H9 (cell line): ENCODE measurements around the gene CMSS1. TPM values are rescaled to one million over a fixed set of nuclear protein-coding genes. Genes with fewer than 3 reads are reported as not detected.
"Not testable (repeated sequence)": the region's sequence is repeated elsewhere in the genome, so short reads cannot be mapped to it uniquely, and the experiment has no call there.

Experiments used
- DNase-seq: peaks from one replicate; pipeline ENCODE4 v3.0.0-alpha.2; 2017
- H2AFZ ChIP-seq: one replicate; pipeline ENCODE4 v1.6.1; 2013; ENCODE audit warnings: mild to moderate bottlenecking, low read length, control low read depth, moderate library complexity
- H2AK5ac ChIP-seq: 2 replicates; pipeline ENCODE4 v1.6.1; 2013; ENCODE audit warnings: low read length, control low read depth, mixed read lengths; ENCODE audit not compliant: insufficient read length
- H2BK120ac ChIP-seq: one replicate; pipeline ENCODE4 v1.6.1; 2013; ENCODE audit warnings: low read depth, mild to moderate bottlenecking, low read length, control low read depth, inconsistent platforms; ENCODE audit not compliant: poor library complexity, severe bottlenecking
- H2BK12ac ChIP-seq: 2 replicates; pipeline ENCODE4 v1.6.1; 2013; ENCODE audit warnings: low read length, control low read depth, mixed read lengths, low read depth; ENCODE audit not compliant: insufficient read length
- H2BK15ac ChIP-seq: 2 replicates; pipeline ENCODE4 v1.6.1; 2013; ENCODE audit warnings: low read depth, low read length, control low read depth
- H2BK20ac ChIP-seq: one replicate; pipeline ENCODE4 v1.6.1; 2013; ENCODE audit warnings: low read depth, mild to moderate bottlenecking, low read length, control low read depth, inconsistent platforms; ENCODE audit not compliant: poor library complexity, severe bottlenecking
- H2BK5ac ChIP-seq: 2 replicates; pipeline ENCODE4 v1.6.1; 2013; ENCODE audit warnings: low read length, control low read depth, mixed read lengths; ENCODE audit not compliant: insufficient read length
- H3K14ac ChIP-seq: 2 replicates; pipeline ENCODE4 v1.6.1; 2013; ENCODE audit warnings: low read length, control low read depth; ENCODE audit not compliant: insufficient read depth
- H3K18ac ChIP-seq: 2 replicates; pipeline ENCODE4 v1.6.1; 2013; ENCODE audit warnings: low read depth, mild to moderate bottlenecking, mixed read lengths, low read length, control low read depth; ENCODE audit not compliant: insufficient read length
- H3K23ac ChIP-seq: 2 replicates; pipeline ENCODE4 v1.6.1; 2013; ENCODE audit warnings: low read length, control low read depth, mixed read lengths, low read depth; ENCODE audit not compliant: insufficient read length
- H3K23me2 ChIP-seq: 2 replicates; pipeline ENCODE4 v1.6.1; 2013; ENCODE audit warnings: low read depth, mild to moderate bottlenecking, mixed read lengths, low read length, control low read depth; ENCODE audit not compliant: insufficient read length, poor library complexity, severe bottlenecking
- H3K27ac ChIP-seq: 2 replicates; pipeline ENCODE4 v1.5.1; 2013; ENCODE audit warnings: low read length, control low read depth, mixed read lengths, low read depth; ENCODE audit not compliant: insufficient read length
- H3K27me3 ChIP-seq: 2 replicates; pipeline ENCODE4 v1.6.1; 2013; ENCODE audit warnings: low read length, control low read depth, inconsistent platforms; ENCODE audit not compliant: insufficient read depth
- H3K4ac ChIP-seq: 2 replicates; pipeline ENCODE4 v1.6.1; 2013; ENCODE audit warnings: low read depth, mild to moderate bottlenecking, control low read depth, inconsistent platforms, low read length, moderate library complexity
- H3K4me1 ChIP-seq: 2 replicates; pipeline ENCODE4 v1.6.1; 2013; ENCODE audit warnings: low read length, control low read depth, inconsistent platforms; ENCODE audit not compliant: insufficient read depth
- H3K4me2 ChIP-seq: 2 replicates; pipeline ENCODE4 v1.6.1; 2013; ENCODE audit warnings: low read length, control low read depth, mixed read lengths; ENCODE audit not compliant: insufficient read length, insufficient read depth
- H3K56ac ChIP-seq: 2 replicates; pipeline ENCODE4 v1.6.1; 2013; ENCODE audit warnings: low read depth, mild to moderate bottlenecking, mixed read lengths, low read length, control low read depth; ENCODE audit not compliant: insufficient read length
- H3K79me1 ChIP-seq: 2 replicates; pipeline ENCODE4 v1.6.1; 2013; ENCODE audit warnings: low read depth, mild to moderate bottlenecking, moderate library complexity, low read length, control low read depth, inconsistent platforms; ENCODE audit not compliant: insufficient read depth, poor library complexity, severe bottlenecking
- H3K79me2 ChIP-seq: 2 replicates; pipeline ENCODE4 v1.6.1; 2013; ENCODE audit warnings: low read length, control low read depth, inconsistent platforms; ENCODE audit not compliant: insufficient read depth
- H3K9ac ChIP-seq: 2 replicates; pipeline ENCODE4 v1.6.1; 2013; ENCODE audit warnings: low read length, control low read depth, mixed read lengths; ENCODE audit not compliant: insufficient read length; ENCODE audit errors: extremely low read depth
- H3K9me3 ChIP-seq: one replicate; pipeline ENCODE4 v1.6.1; 2013; ENCODE audit warnings: low read depth, low read length, inconsistent platforms; ENCODE audit not compliant: control insufficient read depth
- H3T11ph ChIP-seq: one replicate; pipeline ENCODE4 v1.6.1; 2013; ENCODE audit warnings: mild to moderate bottlenecking, low read length, control low read depth, inconsistent platforms
- H4K20me1 ChIP-seq: one replicate; pipeline ENCODE4 v1.6.1; 2013; ENCODE audit not compliant: control insufficient read depth, insufficient read length, insufficient read depth
- H4K5ac ChIP-seq: 2 replicates; pipeline ENCODE4 v1.6.1; 2013; ENCODE audit warnings: low read depth, mild to moderate bottlenecking, mixed read lengths, low read length, control low read depth; ENCODE audit not compliant: insufficient read length
- H4K8ac ChIP-seq: replicated peaks from 2 replicates; pipeline ENCODE4 v1.6.1; 2013; ENCODE audit warnings: low read length, control low read depth, mixed read lengths, low read depth; ENCODE audit not compliant: insufficient read length
- H4K91ac ChIP-seq: 2 replicates; pipeline ENCODE4 v1.6.1; 2013; ENCODE audit warnings: low read depth, mild to moderate bottlenecking, moderate library complexity, mixed read lengths, low read length, control low read depth; ENCODE audit not compliant: insufficient read length
- H3K27ac Mint-ChIP-seq, 3 experiments: 2 replicates in 2 of 3; 3 replicates in 1 of 3; pipeline ENCODE4 v1.8.0; 2020 to 2021; ENCODE audit warnings: mixed read lengths in 3 of 3, mild to moderate bottlenecking in 1 of 3, moderate library complexity in 1 of 3
- H3K27me3 Mint-ChIP-seq: 2 replicates; pipeline ENCODE4 v1.8.0; 2021; ENCODE audit warnings: low read depth, mild to moderate bottlenecking, moderate library complexity, mixed read lengths
- H3K36me3 Mint-ChIP-seq, 3 experiments: 2 replicates in 2 of 3; 3 replicates in 1 of 3; pipeline ENCODE4 v1.8.0; 2020 to 2021; ENCODE audit warnings: low read depth in 3 of 3, mixed read lengths in 3 of 3; ENCODE audit not compliant: insufficient read depth in 1 of 3
- H3K4me1 Mint-ChIP-seq, 2 experiments: 2 replicates each; pipeline ENCODE4 v1.8.0; 2020; ENCODE audit warnings: mixed read lengths in 2 of 2
- H3K4me3 Mint-ChIP-seq, 2 experiments: 2 replicates in 1 of 2; 3 replicates in 1 of 2; pipeline ENCODE4 v1.8.0; 2020 to 2021; ENCODE audit warnings: mild to moderate bottlenecking in 2 of 2, mixed read lengths in 2 of 2, moderate library complexity in 1 of 2
- H3K9me3 Mint-ChIP-seq, 2 experiments: 2 replicates in 1 of 2; 3 replicates in 1 of 2; pipeline ENCODE4 v1.8.0; 2020; ENCODE audit warnings: mild to moderate bottlenecking in 2 of 2, mixed read lengths in 2 of 2, moderate library complexity in 1 of 2
- CTCF ChIP-seq: fragments of 200-600 bp; sonication (generic); conservative IDR thresholded peaks from 3 replicates; pipeline ENCODE4 v1.8.0; 2021; ENCODE audit warnings: antibody characterized with exemption, mild to moderate bottlenecking
- WGBS: extraction: QIAGEN DNeasy Blood & Tissue Kit; methylation state at CpG from one replicate; pipeline ENCODE4 v1.1.7; 2013; ENCODE audit warnings: missing lambda C conversion rate, low lambda C conversion rate, mixed read lengths; ENCODE audit not compliant: insufficient read length; ENCODE audit errors: extremely low coverage; 5-methylcytosine and 5-hydroxymethylcytosine counted together
- total RNA-seq: library from RNA; stranded (reverse); gene quantifications from 2 replicates; pipeline ENCODE4 v1.2.1, GENCODE V29; 2021

CMSS1 gene
- total RNA-seq, 1 experiment from 2014 or later = 61.8 TPM

DNA sequence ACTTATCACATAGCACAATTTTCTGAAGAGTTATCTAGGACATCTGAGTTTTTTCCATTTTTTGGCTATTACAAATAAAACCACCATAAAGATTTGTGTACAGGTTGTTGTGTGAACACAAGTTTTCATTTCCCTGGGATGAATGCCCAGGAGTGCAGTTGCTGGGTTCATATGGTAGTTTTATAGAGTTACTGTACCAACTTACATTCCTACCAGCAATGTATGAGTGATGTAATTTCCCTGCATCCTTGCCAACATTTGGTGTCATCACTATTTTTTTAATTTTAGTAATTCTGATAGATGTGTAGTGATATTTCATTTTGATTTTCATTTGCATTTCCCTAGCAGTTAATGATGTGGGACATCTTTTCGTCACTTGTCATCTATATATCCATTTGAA is 276.2 kb downstream of the CMSS1 start:
- H3T11ph ChIP-seq = no peak overlapping the region
- DNase-seq = no peak
- no peak overlapping the region for H2AFZ ChIP-seq
- H3K9ac ChIP-seq = no peak overlapping the region
- no peaks in the 10 kb centered on the region for H3K27me3 ChIP-seq
- no peak overlapping the region for H4K91ac ChIP-seq
- H3K4me1 ChIP-seq = peaks cover 6% of the 10 kb centered on the region; the same call in 1 of the 2 replicates
- H3K23me2 ChIP-seq = no peaks in the 10 kb centered on the region
- H3K56ac ChIP-seq = no peak overlapping the region
- no peaks in the 10 kb centered on the region for H4K20me1 ChIP-seq
- H3K23ac ChIP-seq = no peak overlapping the region
- no peak overlapping the region for H2BK120ac ChIP-seq
- H3K27me3 Mint-ChIP-seq = no peaks in the 10 kb centered on the region
- H3K18ac ChIP-seq = no peak overlapping the region
- H4K5ac ChIP-seq = no peak overlapping the region
- WGBS = no CpG with 5 or more reads among the region's 1 CpG
- no peak overlapping the region for H3K4me3 Mint-ChIP-seq
- no peaks in the 10 kb centered on the region for H3K9me3 Mint-ChIP-seq
- no peak overlapping the region for H2BK5ac ChIP-seq
- H3K27ac ChIP-seq = no peak overlapping the region
- no peak overlapping the region for H3K4me2 ChIP-seq
- H2BK12ac ChIP-seq = no peak overlapping the region
- no peak overlapping the region for H4K8ac ChIP-seq
- H2AK5ac ChIP-seq = no peak overlapping the region
- TF ChIP-seq CTCF = no peak
- H3K9me3 ChIP-seq = no peaks in the 10 kb centered on the region
- H3K79me2 ChIP-seq = no peaks in the 10 kb centered on the region
- H2BK20ac ChIP-seq = no peak overlapping the region
- no peaks in the 10 kb centered on the region for H3K36me3 Mint-ChIP-seq
- H3K79me1 ChIP-seq = no peaks in the 10 kb centered on the region
- H3K14ac ChIP-seq = no peak overlapping the region
- H2BK15ac ChIP-seq = no peak overlapping the region
- no peak overlapping the region for H3K27ac Mint-ChIP-seq
- no peak overlapping the region for H3K4ac ChIP-seq
- peaks cover 18% of the 10 kb centered on the region in 2 experiments for H3K4me1 Mint-ChIP-seq

DNA sequence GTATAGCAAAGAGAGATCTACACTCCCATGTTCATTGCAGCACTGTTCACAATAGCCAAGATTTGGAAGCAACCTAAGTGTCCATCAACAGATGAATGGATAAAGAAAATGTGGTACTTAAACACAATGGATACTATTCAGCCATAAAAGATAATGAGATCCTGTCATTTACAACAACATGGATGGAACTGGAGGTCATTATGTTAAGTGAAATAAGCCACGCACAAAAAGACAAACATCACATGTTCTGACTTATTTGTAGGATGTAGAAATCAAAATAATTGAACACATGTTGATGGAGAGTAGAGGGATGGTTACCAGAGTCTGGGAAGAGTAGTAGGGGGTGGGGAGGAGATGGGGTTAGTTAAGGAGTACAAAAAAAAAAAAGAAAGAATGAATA is 278.6 kb downstream of the CMSS1 start:
- H2BK20ac ChIP-seq, H3K4me1 Mint-ChIP-seq: not testable (repeated sequence)

More for the DNA sequence above, 278.6 kb downstream of the CMSS1 start:
- H3K14ac ChIP-seq, H2AK5ac ChIP-seq, H2BK12ac ChIP-seq, H3K23ac ChIP-seq, H3K79me2 ChIP-seq, H3K23me2 ChIP-seq, H3K4ac ChIP-seq, H3T11ph ChIP-seq, H3K27ac ChIP-seq, H3K56ac ChIP-seq, H3K18ac ChIP-seq, H4K20me1 ChIP-seq, H2AFZ ChIP-seq, H3K79me1 ChIP-seq, H3K4me1 ChIP-seq, H3K4me2 ChIP-seq, H4K8ac ChIP-seq, H3K4me3 Mint-ChIP-seq, H3K27me3 Mint-ChIP-seq, H3K27ac Mint-ChIP-seq, H3K36me3 Mint-ChIP-seq, H2BK120ac ChIP-seq, H3K9ac ChIP-seq, H4K91ac ChIP-seq, H2BK5ac ChIP-seq, DNase-seq, H2BK15ac ChIP-seq, H3K9me3 Mint-ChIP-seq, H4K5ac ChIP-seq, H3K9me3 ChIP-seq, H3K27me3 ChIP-seq: not testable (repeated sequence)
- no CpG with 5 or more reads among the region's 1 CpG for WGBS
